Ishikawa (cell line): Measurements from ENCODE around the gene HES1.
A peak's percentile ranks its signal among the peaks of the same experiment; 100 is the strongest.

ENCODE experiments used
- CEBPB ChIP-seq: IDR thresholded peaks from 2 replicates; pipeline ENCODE4 v1.6.1; 2012
- CREB1 ChIP-seq: IDR thresholded peaks from 2 replicates; pipeline ENCODE4 v1.6.1; 2012; ENCODE audit warnings: low read depth
- EGR1 ChIP-seq: IDR thresholded peaks from 2 replicates; pipeline ENCODE4 v1.6.1; 2012
- EP300 ChIP-seq: IDR thresholded peaks from 2 replicates; pipeline ENCODE4 v1.6.1; 2012; ENCODE audit warnings: borderline replicate concordance
- FOXM1 ChIP-seq: IDR thresholded peaks from 2 replicates; pipeline ENCODE4 v1.6.1; 2012; ENCODE audit warnings: low read depth, borderline replicate concordance
- NFIC ChIP-seq: IDR thresholded peaks from 2 replicates; pipeline ENCODE4 v1.6.1; 2012
- RAD21 ChIP-seq: IDR thresholded peaks from 2 replicates; pipeline ENCODE4 v1.6.1; 2012; ENCODE audit warnings: low read depth
- TAF1 ChIP-seq: IDR thresholded peaks from 2 replicates; pipeline ENCODE4 v1.6.1; 2012; ENCODE audit warnings: low read depth, mild to moderate bottlenecking
- TCF12 ChIP-seq: IDR thresholded peaks from 2 replicates; pipeline ENCODE4 v1.6.1; 2012; ENCODE audit warnings: low read depth
- TEAD4 ChIP-seq: IDR thresholded peaks from 2 replicates; pipeline ENCODE4 v1.6.1; 2012
- YY1 ChIP-seq: IDR thresholded peaks from 2 replicates; pipeline ENCODE4 v1.6.1; 2012; ENCODE audit warnings: low read depth
- ZBTB7A ChIP-seq: IDR thresholded peaks from 2 replicates; pipeline ENCODE4 v1.6.1; 2012; ENCODE audit warnings: low read depth
- TF ChIP-seq, protein P1 (sequence below): IDR thresholded peaks from 2 replicates; pipeline ENCODE4 v1.6.1; 2012
- TF ChIP-seq, protein P2 (sequence below): IDR thresholded peaks from 2 replicates; pipeline ENCODE4 v1.6.1; 2012
- TF ChIP-seq, protein P3 (sequence below): IDR thresholded peaks from 2 replicates; pipeline ENCODE4 v1.6.1; 2012; ENCODE audit warnings: low read depth, mild to moderate bottlenecking

The HES1 gene

DNA sequence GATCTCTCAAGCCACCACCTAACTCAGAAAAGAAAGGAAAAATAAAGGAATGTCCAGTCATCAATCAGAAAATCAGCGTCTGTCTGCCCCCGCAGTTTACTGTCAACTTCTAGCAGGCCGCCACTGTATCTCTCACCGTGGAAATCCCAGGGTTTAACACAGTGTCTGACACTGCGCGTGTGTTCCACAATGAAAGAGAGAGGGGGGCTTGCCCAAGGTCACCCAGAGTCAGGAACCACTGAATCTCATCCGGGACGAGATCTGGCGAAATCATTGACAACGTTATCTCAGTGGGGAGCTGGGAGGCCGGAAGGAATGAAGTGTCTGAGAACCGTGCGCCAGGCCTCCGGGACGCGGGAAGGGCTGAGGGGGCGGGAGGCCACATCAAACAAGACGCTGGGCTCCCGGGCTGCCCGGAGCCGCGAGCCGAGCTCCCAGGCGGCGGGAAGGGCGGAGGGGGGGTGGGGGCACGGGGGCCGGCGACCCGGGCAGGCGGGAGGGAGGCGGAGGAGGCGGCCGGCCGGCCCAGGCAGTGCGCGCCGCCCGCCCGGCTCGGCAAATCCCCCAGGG lies 2.2 kb upstream of the HES1 start:
- TF ChIP-seq, protein P1, sequence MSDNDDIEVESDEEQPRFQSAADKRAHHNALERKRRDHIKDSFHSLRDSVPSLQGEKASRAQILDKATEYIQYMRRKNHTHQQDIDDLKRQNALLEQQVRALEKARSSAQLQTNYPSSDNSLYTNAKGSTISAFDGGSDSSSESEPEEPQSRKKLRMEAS: no peak
- TF ChIP-seq TCF12 (no peak), EGR1 (peak; percentile 40), TEAD4 (no peak), FOXM1 (no peak), TAF1 (no peak)
- TF ChIP-seq, protein P2, sequence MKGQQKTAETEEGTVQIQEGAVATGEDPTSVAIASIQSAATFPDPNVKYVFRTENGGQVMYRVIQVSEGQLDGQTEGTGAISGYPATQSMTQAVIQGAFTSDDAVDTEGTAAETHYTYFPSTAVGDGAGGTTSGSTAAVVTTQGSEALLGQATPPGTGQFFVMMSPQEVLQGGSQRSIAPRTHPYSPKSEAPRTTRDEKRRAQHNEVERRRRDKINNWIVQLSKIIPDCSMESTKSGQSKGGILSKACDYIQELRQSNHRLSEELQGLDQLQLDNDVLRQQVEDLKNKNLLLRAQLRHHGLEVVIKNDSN: no peak

DNA sequence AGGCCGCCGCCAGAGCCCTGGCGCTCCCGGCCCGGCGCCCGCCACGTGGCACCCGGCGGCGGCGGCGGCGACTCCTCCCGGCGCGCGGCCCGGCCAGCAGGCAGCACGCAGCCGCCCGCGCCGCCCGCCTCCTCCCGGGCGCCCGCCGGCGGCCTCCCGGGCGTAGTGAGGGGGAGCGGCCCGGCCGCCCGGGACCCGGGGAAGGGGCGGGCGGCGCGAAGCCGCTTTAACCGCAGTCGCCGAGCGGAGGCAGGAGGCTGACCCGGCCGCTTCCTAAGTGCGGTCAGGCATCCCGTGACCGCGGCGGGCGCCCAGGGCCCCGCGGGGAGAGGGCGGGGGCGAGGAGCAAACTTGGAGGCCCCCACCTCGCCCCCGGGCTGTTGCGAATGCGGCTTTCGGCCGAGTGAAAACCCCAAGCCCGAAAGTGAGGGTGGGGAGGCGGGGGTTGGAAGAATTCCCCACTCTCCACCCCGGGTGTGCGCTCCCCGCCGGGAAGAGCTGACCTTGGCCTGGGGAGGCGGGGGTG lies 1.7 kb upstream of the HES1 start:
- TF ChIP-seq NFIC (peak; percentile 28; the same call in 1 of the 2 replicates), YY1 (0 out of 2 replicates have a peak, but pooled peaks have one; percentile 4), TEAD4 (0 out of 2 replicates have a peak, but pooled peaks have one; percentile 42), TAF1 (no peak), EGR1 (peak; percentile 79; the same call in 1 of the 2 replicates), CEBPB (peak; percentile 36; the same call in 1 of the 2 replicates)
- TF ChIP-seq, protein P2: no peak; the same call in 1 of the 2 replicates
- TF ChIP-seq, protein P1: peak; percentile 36; the same call in 1 of the 2 replicates

DNA sequence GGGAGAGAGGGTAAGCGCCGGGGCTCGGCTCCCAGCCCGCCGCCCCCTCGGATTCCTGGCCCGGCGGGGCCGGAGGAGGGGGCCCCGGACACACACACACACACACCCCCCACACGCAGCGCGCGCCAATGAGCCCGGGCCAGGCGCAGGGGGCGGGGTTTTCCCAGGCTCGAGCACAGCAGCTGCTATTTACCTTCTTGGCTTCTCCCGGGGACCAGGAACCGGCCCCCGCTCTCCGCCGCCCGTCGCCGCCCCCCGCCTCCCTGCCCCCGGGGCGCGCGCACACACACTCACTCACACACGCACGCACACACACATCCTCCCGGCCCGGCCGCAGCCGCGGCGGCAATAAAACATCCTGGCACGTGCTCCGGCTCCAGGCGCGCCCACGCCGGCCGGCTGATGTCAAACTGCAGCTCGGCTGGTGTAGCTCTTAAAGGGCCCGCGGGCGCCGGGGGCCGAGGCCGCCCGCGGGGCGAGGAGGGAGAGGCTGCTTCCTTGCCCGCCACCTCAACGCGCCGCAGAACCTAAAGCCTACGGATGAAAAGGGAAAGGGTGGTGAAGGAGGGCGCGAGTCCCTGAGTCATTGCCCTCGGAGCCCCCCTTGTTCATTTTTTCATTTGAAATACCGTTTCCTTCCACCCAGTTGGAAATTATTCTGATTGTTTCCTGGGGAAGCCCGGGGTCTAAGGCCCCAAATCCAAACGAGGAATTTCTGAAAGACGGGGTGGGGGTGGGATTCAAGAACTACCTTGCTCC lies 1.0 kb upstream of the HES1 start:
- TF ChIP-seq EP300: peak; percentile 97
- 0 out of 2 replicates have a peak, but pooled peaks have one; percentile 71 for TF ChIP-seq ZBTB7A
- TF ChIP-seq YY1: peak; percentile 44; the same call in 1 of the 2 replicates
- peak; percentile 96 for TF ChIP-seq TEAD4
- TF ChIP-seq, protein P3, sequence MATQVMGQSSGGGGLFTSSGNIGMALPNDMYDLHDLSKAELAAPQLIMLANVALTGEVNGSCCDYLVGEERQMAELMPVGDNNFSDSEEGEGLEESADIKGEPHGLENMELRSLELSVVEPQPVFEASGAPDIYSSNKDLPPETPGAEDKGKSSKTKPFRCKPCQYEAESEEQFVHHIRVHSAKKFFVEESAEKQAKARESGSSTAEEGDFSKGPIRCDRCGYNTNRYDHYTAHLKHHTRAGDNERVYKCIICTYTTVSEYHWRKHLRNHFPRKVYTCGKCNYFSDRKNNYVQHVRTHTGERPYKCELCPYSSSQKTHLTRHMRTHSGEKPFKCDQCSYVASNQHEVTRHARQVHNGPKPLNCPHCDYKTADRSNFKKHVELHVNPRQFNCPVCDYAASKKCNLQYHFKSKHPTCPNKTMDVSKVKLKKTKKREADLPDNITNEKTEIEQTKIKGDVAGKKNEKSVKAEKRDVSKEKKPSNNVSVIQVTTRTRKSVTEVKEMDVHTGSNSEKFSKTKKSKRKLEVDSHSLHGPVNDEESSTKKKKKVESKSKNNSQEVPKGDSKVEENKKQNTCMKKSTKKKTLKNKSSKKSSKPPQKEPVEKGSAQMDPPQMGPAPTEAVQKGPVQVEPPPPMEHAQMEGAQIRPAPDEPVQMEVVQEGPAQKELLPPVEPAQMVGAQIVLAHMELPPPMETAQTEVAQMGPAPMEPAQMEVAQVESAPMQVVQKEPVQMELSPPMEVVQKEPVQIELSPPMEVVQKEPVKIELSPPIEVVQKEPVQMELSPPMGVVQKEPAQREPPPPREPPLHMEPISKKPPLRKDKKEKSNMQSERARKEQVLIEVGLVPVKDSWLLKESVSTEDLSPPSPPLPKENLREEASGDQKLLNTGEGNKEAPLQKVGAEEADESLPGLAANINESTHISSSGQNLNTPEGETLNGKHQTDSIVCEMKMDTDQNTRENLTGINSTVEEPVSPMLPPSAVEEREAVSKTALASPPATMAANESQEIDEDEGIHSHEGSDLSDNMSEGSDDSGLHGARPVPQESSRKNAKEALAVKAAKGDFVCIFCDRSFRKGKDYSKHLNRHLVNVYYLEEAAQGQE: no peak; the same call in 1 of the 2 replicates
- TF ChIP-seq CREB1: peak; percentile 48; the same call in 1 of the 2 replicates
- TF ChIP-seq TAF1: no peak
- TF ChIP-seq, protein P2: peak; percentile 86
- peak; percentile 95 for TF ChIP-seq FOXM1
- TF ChIP-seq, protein P1: peak; percentile 98
- TF ChIP-seq NFIC: peak; percentile 98
- peak; percentile 97 for TF ChIP-seq EGR1
- peak; percentile 99 for TF ChIP-seq TCF12
- peak; percentile 52; the same call in 1 of the 2 replicates for TF ChIP-seq CEBPB
- TF ChIP-seq RAD21: peak; percentile 49; the same call in 1 of the 2 replicates

DNA sequence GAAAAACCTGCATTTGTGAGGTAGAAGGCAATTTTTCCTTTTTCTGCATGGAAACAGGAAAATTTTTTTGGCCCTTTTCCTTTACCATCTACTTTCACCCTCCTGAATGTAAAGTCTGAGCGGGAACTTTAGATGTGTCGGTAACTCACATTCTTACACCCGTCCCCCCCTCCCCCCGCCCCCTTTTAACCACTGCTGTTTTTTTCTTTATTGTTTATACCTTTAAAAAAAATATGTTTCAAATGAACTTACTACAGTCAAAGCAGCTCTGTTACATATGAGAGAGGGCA lies 487 bp upstream of the HES1 start:
- TF ChIP-seq ZBTB7A: peak; percentile 33; the same call in 1 of the 2 replicates
- TF ChIP-seq CEBPB: no peak
- no peak for TF ChIP-seq YY1
- no peak for TF ChIP-seq CREB1
- no peak for TF ChIP-seq RAD21
- TF ChIP-seq, protein P1: no peak

DNA sequence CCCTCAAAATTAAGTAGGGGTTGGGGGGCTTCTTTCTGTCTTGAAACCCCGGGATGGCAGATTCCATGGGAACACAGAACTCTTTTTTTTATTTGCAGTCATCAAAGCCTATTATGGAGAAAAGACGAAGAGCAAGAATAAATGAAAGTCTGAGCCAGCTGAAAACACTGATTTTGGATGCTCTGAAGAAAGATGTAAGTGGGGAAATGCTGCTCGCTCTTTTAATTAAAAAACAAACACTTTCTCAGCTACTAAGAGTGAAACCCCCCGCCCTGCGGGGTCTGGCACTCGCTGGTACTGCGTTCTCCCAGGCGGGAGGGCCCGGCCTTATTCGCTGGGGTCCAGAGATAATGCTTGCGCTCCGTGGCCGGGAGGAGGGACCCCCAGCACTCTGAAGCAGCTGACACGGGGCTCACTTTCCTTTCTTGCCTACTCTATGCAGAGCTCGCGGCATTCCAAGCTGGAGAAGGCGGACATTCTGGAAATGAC lies 615 bp downstream of the HES1 start:
- TF ChIP-seq ZBTB7A (peak; percentile 72), NFIC (no peak)

DNA sequence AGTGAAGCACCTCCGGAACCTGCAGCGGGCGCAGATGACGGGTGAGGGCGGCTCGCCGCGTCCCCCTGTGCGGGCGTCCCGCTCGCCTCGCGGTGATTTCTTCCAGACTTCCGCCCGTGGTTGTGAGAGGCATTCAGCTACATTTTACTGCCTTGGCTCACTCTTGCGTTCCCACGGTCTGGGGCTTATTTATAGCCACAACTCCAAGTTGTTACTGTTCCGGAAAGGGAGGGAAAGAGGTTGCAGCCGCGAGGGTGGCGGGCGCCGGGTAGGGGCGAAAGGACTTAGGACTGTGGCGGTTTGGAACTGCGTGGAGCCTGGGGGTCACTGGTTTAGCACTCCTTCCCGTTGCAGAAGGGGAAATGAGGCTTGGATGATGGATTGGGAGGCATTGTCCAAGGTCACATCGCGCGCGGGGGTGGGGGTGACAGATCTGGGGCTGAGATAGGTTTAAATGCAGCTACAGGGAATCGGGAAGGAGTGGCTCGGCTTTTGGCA lies 1.1 kb downstream of the HES1 start:
- TF ChIP-seq, protein P3: 0 out of 2 replicates have a peak, but pooled peaks have one; percentile 22
- no peak for TF ChIP-seq TAF1
- 0 out of 2 replicates have a peak, but pooled peaks have one; percentile 23 for TF ChIP-seq EGR1
- peak; percentile 61 for TF ChIP-seq FOXM1
